ENCODE results near the gene SQSTM1.

The SQSTM1 gene

GRCh38 chr5:179874136-179874535, 53.4 kb downstream of the SQSTM1 start:
- no peak for DNase-seq (ENCODE audit: low read depth in 2 of 2)

DNA sequence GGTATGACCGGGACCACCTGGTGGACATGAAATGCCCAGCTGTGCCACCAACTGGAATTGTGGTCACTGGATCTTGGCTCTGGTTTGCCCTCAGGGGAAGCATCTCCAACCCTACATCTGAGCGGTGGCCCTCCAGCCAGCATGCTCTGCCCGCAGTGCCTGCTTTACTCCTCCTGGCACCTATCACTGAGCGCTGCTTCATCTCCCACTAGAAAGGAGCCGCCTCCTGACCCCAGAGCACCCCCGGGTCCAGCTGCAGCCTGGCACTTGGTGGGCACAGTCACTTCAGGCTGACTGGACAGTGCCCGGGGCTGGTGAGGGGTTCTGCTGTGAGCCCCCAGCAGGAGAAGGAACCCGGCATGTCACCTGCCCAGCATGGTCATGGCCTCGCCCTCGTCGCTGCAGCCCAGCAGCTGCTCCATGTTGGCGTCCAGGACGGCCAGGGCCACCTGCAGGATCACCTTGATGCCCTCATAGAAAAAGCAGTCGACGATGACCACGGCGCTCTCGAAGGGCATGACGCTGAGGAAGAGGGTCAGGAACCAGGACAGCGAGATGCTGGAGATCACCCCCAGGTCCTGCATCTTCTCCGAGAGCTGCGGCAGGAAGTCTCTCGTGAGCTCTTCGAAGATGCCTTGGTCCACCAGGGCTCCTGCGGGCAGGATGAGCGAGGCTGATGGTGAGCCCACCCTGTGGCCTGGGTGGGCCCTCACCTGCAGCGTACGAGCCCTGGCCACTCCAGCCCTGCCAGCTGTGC, 54.0 kb downstream of the SQSTM1 start:
- DNase-seq (ENCODE audit: low read depth in 2 of 2) = no peak

GRCh38 chr5:179875741-179876609, 55.3 kb downstream of the SQSTM1 start:
- DNase-seq (ENCODE audit: low read depth in 2 of 2) = no peak

DNA sequence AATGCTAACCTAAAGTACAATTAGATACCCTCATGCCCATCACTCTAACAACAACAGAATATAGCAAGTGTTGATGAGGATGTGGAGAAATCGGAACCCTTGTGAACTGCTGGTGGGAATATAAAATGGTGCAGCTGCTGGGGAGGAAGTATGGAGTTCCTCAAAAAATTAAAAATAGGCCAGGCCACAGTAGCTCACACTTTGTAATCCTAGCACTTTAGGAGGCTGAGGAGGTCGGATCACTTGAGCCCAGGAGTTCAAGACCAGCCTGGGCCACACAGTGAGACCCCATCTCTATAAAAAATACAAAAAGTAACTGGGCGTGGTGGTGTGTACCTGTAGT, 55.9 kb downstream of the SQSTM1 start:
- DNase-seq (ENCODE audit: low read depth in 2 of 2) = no peak

DNA sequence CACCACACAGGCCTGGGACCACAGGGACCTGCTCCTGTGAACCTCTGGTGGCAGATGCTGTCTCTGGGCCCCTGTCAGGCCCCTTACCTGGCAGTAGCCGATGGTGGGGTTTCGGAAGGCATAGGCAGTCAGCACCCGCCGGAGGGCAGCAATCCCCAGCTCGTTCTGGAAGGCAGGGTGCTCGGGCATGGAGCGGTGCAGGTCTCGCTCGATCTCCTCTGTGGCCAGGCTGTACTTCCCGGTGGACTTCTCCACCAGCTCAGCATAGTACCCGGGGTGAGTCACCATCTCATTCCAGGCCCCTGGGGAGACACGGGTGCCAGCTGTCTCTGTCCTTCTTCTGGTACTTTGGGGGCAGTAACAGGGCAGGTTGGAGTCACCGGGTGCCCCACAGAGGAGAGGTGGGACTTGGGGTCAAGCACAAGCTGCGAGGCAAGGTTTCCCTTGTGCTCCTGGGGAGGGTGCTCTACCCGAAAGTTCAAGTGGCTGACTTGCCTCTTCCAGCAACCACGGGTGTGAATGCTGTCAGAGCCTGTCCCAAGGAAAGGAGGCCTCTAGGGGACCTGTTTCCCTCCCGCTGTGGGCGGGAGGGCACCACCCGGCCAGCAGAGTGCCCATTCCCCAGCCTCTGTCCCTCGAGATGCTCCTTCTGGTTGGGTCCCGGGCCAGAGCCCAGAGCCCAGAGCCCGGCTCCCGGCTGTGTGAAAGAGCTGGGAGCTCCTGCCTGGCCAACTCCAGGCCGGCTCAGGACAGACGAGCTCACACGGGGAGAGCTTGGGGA, 57.7 kb downstream of the SQSTM1 start:
- no peak for DNase-seq (ENCODE audit: low read depth in 2 of 2)

DNA sequence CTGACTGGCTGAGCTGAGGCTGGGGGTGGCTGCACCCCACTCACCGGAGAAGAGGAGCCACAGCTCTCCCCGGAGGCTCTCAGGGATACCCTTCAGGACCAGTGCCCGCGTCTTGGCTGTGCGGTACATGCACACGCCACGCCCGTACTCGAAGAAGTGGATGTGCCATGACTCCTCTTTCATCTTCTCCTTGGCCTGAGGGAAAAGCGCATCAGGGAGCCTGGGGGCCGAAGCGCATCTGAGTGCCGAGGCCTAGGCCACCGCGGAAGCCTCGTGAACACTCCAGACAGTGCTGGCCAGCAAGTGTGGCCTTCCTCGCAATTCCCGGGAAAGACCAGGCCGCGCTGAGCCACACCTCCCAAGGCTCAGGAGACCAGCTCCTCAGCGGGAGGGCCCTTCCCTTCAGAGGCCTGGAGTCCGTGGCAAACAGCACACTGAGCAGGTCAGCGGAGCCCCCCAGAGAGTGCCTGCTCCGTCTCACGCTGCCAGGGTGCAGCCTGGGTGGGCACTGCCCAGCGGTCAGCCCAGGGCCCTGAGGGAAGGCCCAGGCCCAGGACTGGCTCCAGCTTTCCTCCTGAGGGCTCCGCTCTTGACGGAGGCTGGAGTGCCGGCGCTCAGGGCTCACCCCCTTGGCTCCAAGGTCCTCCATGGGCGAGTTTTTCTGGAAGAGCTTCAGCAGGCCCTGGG, 58.4 kb downstream of the SQSTM1 start:
- no peak for DNase-seq (ENCODE audit: low read depth in 2 of 2)

GRCh38 chr5:179879690-179880010, 58.9 kb downstream of the SQSTM1 start:
- no peak for DNase-seq (ENCODE audit: low read depth in 2 of 2)

DNA sequence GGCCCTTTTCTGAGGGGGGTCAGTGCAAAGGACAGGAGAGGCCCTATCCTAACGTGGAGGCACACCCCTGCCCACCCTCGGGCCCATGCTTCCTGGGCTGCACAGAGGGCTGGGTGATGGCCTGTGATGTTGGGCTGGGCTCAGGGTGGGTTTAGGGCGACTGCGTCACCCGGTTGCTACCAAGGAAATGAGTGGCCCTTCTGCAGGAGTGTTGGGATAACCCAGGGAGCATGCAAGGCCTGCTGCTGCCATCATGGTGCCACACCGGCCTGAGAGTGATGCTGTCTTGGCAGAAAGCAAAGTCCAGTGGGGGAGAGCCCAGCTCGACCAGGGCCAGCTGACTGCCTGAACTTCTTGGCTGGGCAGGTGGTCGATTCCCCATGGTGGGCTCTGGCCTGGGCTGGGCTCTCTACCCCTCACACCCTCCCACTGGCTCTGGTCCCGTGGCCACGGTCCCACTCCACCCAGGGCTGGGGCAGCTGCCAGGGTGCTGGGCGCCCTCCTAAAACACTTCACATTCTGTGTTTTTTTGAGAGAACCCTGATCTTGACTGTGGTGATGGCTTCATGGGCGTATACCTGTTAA, 59.5 kb downstream of the SQSTM1 start:
- no peak for DNase-seq (ENCODE audit: low read depth in 2 of 2)

DNA sequence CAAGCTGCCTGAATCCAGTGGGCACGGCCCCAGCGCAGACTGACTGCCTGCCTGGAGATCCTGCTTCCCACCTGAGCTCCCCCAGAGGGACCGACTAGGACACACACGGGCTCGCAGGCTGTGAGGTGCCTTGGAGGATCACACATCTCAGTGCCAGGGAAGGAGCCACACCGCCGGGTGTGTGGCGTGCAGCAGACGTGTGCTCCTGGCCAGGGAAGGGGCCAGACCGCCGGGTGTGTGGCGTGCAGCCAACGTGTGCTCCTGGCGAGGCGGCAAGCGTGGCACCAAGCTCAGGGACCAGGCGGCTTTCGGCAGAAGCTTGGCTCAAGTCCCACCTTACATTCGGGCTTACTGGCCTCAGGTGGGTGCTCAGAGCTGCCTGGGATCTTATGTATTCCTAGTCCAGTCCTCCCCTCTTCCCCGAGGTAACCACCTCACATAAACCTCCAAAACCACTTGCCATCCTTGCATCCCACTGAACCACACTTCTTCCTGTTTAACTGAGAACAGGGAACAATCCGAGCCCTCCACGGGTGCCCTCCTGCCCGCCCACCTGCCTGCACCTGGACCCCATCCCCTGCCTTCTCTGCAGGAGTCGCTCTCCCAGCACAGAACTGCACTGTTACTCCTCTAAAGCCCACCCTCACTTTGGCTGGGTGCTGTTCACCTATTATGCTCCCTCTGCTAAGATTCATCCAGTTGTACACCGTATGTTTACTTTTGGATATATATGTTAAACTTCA, 60.3 kb downstream of the SQSTM1 start:
- no peak for DNase-seq (ENCODE audit: low read depth in 2 of 2)

GRCh38 chr5:179882338-179882737, 61.6 kb downstream of the SQSTM1 start:
- no peak for DNase-seq (ENCODE audit: low read depth in 2 of 2)

- DNase-seq (ENCODE audit: low read depth in 2 of 2) = no peak
Observed at GRCh38 chr5:179883163-179883562, 62.5 kb downstream of the SQSTM1 start.

DNA sequence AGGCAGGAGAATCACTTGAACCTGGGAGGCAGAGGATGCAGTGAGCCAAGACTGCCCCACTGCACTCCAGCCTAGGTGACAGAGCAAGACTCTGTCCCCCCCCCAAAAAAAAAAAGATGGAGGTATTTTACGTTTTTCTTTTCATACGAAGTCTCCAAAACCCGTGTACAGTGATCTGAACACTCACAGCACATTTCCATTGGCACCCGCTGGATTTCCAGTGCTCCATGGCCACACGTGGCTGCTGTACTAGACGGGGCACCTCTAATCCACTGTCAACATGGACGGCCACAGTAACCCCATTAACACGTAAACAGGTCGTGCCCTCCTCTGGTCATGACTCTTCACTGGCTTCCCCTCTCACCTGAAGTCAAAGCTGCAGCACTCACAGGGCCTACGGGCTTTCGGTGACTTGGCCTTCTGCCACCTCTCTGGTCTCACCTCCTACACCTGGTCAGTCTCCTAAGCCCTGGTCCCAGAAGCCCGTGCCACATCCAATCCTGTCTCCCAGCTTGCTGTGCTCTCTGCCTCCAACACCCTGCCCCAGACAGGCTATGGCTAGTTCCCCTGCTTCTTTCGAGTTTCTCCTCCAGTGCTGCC, 64.9 kb downstream of the SQSTM1 start:
- DNase-seq (ENCODE audit: low read depth in 2 of 2) = no peak

DNA sequence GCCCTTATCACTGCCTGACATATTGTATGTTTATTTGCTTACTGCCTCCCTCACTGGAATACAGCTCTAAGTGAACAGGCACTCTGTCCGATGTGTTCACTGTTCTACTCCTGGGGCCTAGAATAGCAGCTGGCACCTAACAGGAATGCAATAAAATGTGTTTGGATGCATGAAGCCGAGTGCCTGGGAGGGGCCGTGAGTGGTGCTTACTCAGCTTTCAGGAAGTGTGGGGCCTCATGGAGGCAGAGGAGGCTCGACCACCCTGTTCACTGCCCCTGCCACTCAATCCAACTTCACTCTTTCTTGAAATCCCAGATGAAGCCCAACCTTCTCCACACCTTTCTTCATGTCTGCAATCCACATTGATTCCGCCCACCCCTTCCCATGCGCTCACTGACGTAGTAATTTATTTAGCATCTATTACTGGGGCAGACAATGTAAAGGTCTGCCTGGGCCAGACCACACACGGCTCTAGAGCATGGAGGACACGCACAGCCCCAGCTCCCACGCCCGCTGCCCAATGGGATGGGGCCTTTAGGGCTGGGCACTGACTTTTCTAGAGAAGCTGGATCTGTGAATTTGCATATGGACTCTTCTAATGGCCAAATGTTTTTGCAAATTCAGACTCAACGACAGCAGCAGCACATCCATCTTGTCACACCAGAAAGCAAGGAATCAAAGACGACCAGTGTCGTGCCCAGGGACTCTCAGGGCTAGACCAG, 65.6 kb downstream of the SQSTM1 start:
- DNase-seq (ENCODE audit: low read depth in 2 of 2) = no peak

DNA sequence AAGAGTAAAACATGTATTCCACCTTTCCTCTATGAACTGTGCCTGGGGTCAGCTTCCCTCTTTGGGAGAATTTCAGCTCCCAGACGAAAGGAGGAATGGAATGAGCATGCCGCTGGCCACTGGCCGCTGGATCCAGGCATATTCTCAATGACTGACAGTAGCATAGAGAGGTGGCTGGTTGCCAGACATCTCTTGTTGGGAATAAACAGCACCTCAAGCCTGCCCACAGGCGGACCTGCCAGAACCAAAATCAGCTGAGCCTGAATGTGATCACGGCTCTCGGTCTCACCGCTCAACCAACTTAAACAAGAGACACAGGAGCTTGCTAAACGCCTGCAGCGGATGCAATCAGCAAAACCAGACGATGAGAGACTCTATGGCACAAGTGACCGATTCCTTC, 66.4 kb downstream of the SQSTM1 start:
- DNase-seq (ENCODE audit: low read depth in 2 of 2) = no peak

Data from fibroblast of skin of left quadriceps (primary cell).